Right atrium auricular region (tissue), 2 donors: ENCODE results near the gene DOK3. TPM values are rescaled to one million over a fixed set of nuclear protein-coding genes. Genes with fewer than 3 reads are reported as not detected.

ENCODE experiments used
- DNase-seq: peaks from one replicate; pipeline ENCODE4 v3.0.0-alpha.2; 2019; ENCODE audit warnings: low spot score
- H3K27ac ChIP-seq, 2 donors: fragments of 200-600 bp; sonication (generic); 1 replicate in 1 of 2; 2 replicates in 1 of 2; pipeline ENCODE4 v1.5.1; 2016 to 2019
- H3K27me3 ChIP-seq, 2 donors: fragments of 200-600 bp; sonication (generic); one replicate each; pipeline versions ENCODE4 v1.5.1 to v1.6.0; 2017 to 2019
- H3K36me3 ChIP-seq: fragments of 200-600 bp; sonication (generic); one replicate; pipeline ENCODE4 v1.5.1; 2016
- H3K4me1 ChIP-seq, 2 donors: fragments of 200-600 bp; sonication (generic); one replicate each; pipeline versions ENCODE4 v1.5.1 to v1.6.0; 2017 to 2019
- H3K4me3 ChIP-seq, 2 donors: fragments of 200-600 bp; sonication (generic); 1 replicate in 1 of 2; 2 replicates in 1 of 2; pipeline ENCODE4 v1.5.1; 2017 to 2019; ENCODE audit warnings: mild to moderate bottlenecking in 1 of 2, moderate library complexity in 1 of 2
- H3K9me3 ChIP-seq, 2 donors: fragments of 200-600 bp; sonication (generic); one replicate each; pipeline ENCODE4 v1.5.1; 2019
- CTCF ChIP-seq, 2 donors: fragments of 200-600 bp; sonication (generic); IDR thresholded peaks; one replicate each; pipeline ENCODE4 v1.5.1; 2019; ENCODE audit warnings: antibody characterized with exemption in 2 of 2
- total RNA-seq, 2 donors: library from RNA; depleted of rRNA; stranded (reverse); fragments of >200 nt; gene quantifications; one replicate each; pipeline ENCODE4 v1.1.0, GENCODE V29; 2016

DOK3 gene
- total RNA-seq, 2 donors from 2014 or later: 1.6 to 2.6 TPM

- H3K4me1 ChIP-seq: peaks cover 0 to 61% of the 10 kb centered on the region in 2 donors
- DNase-seq: peak; percentile 97
- no peaks in the 10 kb centered on the region for H3K27me3 ChIP-seq
- no peaks in the 10 kb centered on the region for H3K9me3 ChIP-seq
- peaks cover 14% of the 10 kb centered on the region for H3K36me3 ChIP-seq
- H3K4me3 ChIP-seq: peak within 1 kb of the TSS; percentile 88 to 93
- peak within 1 kb of the TSS; percentile 95 to 97 for H3K27ac ChIP-seq
- TF ChIP-seq CTCF (IDR thresholded peaks at IDR 0.05): peak in 1 of 2 donors; percentile 30
These were observed 12.2 kb downstream of the DOK3 start, which contains the start of gene PDLIM7 for GRCh38 chr5:177497292-177498012. Gene PDLIM7, minus strand, starts transcription at chr5:177497604. Its CDS starts 1,092 bp downstream, at chr5:177496512.

GRCh38 chr5:177496727-177497291 is 12.8 kb downstream of the DOK3 start:
- peaks cover 20% of the 10 kb centered on the region for H3K36me3 ChIP-seq
- H3K27ac ChIP-seq: peak overlapping the region; percentile 95 to 97
- TF ChIP-seq CTCF (IDR thresholded peaks at IDR 0.05): no peak
- no peaks in the 10 kb centered on the region for H3K27me3 ChIP-seq
- peak overlapping the region; percentile 88 to 93 for H3K4me3 ChIP-seq
- peak; percentile 84 for DNase-seq
- H3K4me1 ChIP-seq: peaks cover 0 to 67% of the 10 kb centered on the region in 2 donors
- no peaks in the 10 kb centered on the region for H3K9me3 ChIP-seq

- no peaks in the 10 kb centered on the region for H3K27me3 ChIP-seq
- DNase-seq: no peak
- peak overlapping the region; percentile 88 to 93 for H3K4me3 ChIP-seq
- H3K4me1 ChIP-seq: peaks cover 0 to 71% of the 10 kb centered on the region in 2 donors
- peaks cover 26% of the 10 kb centered on the region for H3K36me3 ChIP-seq
- no peaks in the 10 kb centered on the region for H3K9me3 ChIP-seq
- TF ChIP-seq CTCF (IDR thresholded peaks at IDR 0.05): no peak
- H3K27ac ChIP-seq: peak overlapping the region; percentile 95 to 97
These were observed 13.4 kb downstream of the DOK3 start for GRCh38 chr5:177496070-177496726.

GRCh38 chr5:177495243-177496060 is 14.2 kb downstream of the DOK3 start:
- Histone ChIP-seq H3K4me1 (peaks cover 0 to 71% of the 10 kb centered on the region in 2 donors), H3K9me3 (no peaks in the 10 kb centered on the region), H3K27me3 (no peaks in the 10 kb centered on the region), H3K4me3 (peak overlapping the region; percentile 88 to 93), H3K27ac (peak overlapping the region; percentile 95 to 97), H3K36me3 (peaks cover 34% of the 10 kb centered on the region)
- peak; percentile 86 for DNase-seq
- no peak for TF ChIP-seq CTCF (IDR thresholded peaks at IDR 0.05)
